HTERT RPE-1 (cell line): ENCODE measurements around the gene KRTAP5-1.

Experiments used
- in situ Hi-C: fragments of 300-500 bp; cut with MboI; formaldehyde crosslinking; loops from 4 replicates; pipeline ENCODE4 v1.14.3; 2020; ENCODE audit warnings: low sequenced_read_pairs

KRTAP5-1 gene

DNA sequence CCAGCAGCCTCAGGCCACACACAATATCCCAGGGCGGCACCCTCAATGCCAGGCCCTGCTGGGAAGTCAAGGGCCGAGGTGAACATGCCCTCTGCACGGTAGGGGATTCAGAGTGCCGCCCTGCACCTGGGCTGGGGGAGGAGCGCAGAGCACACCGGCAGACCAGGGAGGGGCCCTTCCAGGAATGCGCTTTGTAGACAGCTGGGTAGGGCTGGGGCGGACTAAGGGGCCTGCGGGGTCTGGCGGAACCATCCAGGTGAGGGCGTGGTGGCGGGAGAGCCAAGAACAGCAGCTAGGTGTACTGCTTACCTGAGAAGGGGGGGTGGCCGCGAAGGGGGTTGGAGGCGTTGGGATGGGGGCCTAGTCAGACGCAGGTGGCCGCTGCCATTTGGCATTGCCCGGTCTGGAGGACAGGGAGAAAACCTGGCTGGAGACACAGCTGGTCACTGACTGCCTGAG is 39.0 kb downstream of the KRTAP5-1 start:
- in situ Hi-C loops, result no loop called here

DNA sequence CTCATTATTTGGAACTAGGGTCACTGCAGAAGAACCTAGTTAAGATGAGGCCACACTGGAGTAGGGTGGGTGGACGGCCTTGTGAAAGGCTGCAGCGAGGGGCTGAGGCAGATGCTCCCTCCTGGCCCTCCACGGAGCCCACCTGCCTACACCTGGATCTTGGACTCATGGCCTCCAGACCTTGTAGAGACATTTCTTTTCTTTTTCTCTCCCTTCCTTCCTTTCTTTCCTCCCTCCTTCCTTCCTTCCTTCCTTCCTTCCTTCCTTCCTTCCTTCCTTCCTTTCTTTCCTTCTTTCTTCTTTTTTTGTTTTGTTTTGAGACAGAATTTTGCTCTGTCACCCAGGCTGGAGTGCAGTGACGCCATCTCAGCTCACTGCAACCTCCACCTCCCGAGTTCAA is 39.7 kb downstream of the KRTAP5-1 start:
- in situ Hi-C loops, result no loop called here

DNA sequence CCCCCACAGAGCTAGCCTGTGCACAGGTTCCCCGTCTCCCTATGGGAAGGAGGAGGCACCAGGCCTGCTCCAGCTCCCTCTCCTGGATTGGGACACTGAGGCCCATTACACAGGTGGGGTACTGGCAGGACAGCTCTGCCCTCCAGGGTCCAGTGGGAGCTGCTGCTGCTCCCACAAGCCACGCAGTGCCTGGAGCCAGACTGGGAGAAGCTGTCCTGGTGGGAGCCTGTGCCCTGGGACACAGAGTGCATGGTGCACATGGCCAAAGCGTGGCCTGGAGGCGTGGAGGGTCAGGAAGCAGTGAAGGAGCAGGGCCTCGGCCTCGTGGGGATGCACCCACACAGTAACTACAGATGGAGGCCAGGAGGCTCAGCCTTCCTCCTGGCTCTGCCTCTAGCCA is 40.5 kb downstream of the KRTAP5-1 start:
- in situ Hi-C loops, result no loop called here

GRCh38 chr11:1543606-1544263 is 41.3 kb downstream of the KRTAP5-1 start:
- in situ Hi-C loops, result no loop called here

- in situ Hi-C loops, result no loop called here
Measured at GRCh38 chr11:1542267-1542666, 42.8 kb downstream of the KRTAP5-1 start.

DNA sequence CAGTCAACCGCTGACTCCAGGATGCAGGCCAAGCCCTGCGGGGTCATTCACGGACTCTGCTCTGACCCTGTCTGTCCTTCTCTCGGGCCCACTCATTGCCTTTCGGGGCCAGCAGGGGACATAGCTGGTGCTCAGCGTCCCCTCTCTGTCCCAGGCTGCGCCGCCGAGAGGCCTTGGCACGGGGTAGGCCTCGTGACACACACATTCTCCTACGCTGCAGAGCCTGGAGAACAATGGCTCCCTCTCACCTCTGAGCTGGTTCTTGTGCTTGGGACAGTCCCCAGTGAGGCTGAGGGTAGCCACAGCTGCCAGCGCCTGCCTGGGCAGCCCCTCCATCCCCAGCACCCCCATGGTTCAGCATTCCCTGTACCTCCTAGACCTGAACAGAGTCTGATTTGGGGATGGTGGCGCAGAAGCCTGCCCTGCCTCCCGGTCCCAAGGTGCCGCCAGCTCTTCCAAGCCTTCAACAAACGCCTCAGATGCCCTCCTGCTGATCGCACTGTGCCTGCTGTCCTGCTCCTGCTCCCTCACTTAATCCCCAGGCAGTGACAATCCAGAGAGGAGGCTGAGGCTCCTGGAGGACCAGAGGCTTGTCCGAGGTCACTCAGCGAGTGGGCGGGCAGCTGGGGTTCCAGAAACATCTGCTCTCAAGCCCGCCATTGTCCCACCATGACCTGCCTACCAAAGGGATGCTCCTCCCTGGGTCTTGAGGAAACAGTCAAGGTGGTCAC is 43.4 kb downstream of the KRTAP5-1 start:
- in situ Hi-C loops, result no loop called here

DNA sequence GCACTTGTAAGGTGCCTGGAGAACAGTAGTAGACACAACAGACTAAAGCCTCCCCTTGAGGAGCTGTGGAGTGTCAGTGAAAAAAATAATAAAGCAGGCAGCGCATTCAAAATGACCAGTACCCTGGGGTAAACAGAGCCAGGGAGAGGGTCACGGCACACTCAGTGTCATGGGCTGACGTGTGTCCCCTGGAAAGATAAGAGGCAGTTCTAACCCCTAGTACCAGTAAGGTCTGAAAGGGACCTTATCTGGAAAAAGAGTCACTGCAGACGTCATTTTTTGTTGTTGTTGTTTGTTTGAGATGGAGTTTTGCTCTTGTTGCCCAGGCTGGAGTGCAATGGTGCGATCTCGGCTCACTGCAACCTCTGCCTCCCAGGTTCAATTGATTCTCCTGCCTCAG is 45.0 kb downstream of the KRTAP5-1 start:
- in situ Hi-C loops, result no loop called here

GRCh38 chr11:1538153-1538552 is 46.9 kb downstream of the KRTAP5-1 start:
- in situ Hi-C loops, result no loop called here

DNA sequence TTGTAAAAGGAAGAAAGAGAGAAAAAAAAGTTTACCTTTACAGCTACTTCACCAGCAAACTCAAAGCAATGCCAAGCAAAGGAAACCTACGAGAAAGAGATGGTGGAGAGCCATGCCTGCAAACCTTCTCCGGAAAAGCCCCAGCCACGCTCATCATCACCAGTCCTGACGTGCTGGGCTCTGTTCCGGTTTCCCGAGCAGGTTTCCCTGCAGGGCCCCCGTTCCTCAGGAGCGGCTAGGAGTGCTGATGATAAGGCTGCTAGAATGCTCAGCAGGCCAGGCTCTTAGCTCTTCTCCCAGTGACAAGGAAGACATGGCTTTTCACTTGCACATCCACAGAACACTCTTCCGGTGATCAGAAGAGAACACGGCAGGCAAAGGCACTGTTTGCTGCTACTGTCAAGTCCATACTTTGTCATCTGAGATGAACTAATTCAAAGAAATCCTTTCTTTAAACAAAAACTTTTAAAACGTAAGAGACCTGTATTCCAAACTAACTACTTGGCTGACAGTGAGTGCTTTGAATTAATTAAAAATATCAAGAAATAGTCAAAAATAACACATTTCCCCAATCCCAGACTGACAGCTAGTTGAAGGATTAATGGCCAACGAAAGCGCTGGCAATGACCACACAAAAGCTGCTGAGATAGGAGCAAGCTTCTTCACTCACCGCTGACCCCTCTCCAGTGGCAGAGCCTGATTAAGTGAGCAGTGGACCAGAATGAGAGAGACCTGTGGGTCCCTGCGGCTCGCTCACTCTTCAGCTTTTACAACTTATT is 48.8 kb downstream of the KRTAP5-1 start:
- in situ Hi-C loops, result no loop called here

GRCh38 chr11:1534682-1535081 is 50.4 kb downstream of the KRTAP5-1 start:
- in situ Hi-C loops, result no loop called here
